Erythroblast (primary cell): ENCODE results near the gene NPIPA2.
"Not testable (repeated sequence)": the region's sequence is repeated elsewhere in the genome, so short reads cannot be mapped to it uniquely, and the experiment has no call there.

Experiments used
- GATA1 ChIP-seq: IDR thresholded peaks from 2 replicates; pipeline ENCODE4 v1.6.1; 2011; ENCODE audit warnings: low read depth, mild to moderate bottlenecking, control low read depth, low read length, moderate library complexity
- POLR2A ChIP-seq: IDR thresholded peaks from 2 replicates; pipeline ENCODE4 v1.6.1; 2011; ENCODE audit warnings: mild to moderate bottlenecking, low read length

DNA sequence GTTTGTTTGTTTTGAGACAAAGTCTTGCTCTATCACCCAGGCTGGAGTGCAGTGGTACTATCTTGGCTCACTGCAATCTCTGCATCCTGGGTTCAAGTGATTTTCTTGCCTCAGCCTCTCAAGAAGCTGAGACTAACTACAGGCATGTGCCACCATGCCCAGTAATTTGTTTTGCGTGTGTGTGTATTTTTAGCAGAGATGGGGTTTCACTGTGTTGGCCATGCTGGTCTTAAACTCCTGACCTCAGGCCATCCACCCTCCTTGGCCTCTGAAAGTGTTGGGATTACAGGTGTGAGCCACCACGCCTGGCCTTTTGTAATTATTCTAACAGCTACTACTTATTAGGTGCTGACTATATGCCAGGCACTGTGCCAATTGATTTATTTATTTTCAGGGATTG, 33.3 kb downstream of the NPIPA2 start:
- not testable (repeated sequence) for TF ChIP-seq POLR2A, GATA1
